Stimulated activated CD8-positive, alpha-beta memory T cell treated with anti-CD3 and anti-CD28 coated beads, Interleukin-4, amount 100 ng/mL, for 24 hours (primary cell): ENCODE measurements around the gene C4orf51.
"Not testable (repeated sequence)": the region's sequence is repeated elsewhere in the genome, so short reads cannot be mapped to it uniquely, and the experiment has no call there.

ENCODE experiments used
- DNase-seq: peaks from one replicate; pipeline ENCODE4 v3.0.0-alpha.2; 2020; ENCODE audit warnings: low read depth

Gene C4orf51

GRCh38 chr4:145679991-145680455 lies at the start of gene C4orf51:
Gene C4orf51, plus strand, starts transcription at chr4:145680146. Its CDS starts 58 bp downstream, at chr4:145680204.
- no peak for DNase-seq

- no peak for DNase-seq
Observed at GRCh38 chr4:145635117-145635516, 44.8 kb upstream of the C4orf51 start.

GRCh38 chr4:145635630-145636029 lies 44.3 kb upstream of the C4orf51 start:
- no peak for DNase-seq

GRCh38 chr4:145639186-145639698 lies 40.7 kb upstream of the C4orf51 start:
- DNase-seq = no peak

- DNase-seq = not testable (repeated sequence)
Observed at GRCh38 chr4:145640236-145640635, 39.7 kb upstream of the C4orf51 start.

- no peak for DNase-seq
Observed at GRCh38 chr4:145643295-145643694, 36.7 kb upstream of the C4orf51 start.

- DNase-seq = no peak
Observed at GRCh38 chr4:145644699-145645098, 35.2 kb upstream of the C4orf51 start.

GRCh38 chr4:145656156-145656555 lies 23.8 kb upstream of the C4orf51 start:
- DNase-seq = no peak

- no peak for DNase-seq
Observed at GRCh38 chr4:145660064-145660463, 19.9 kb upstream of the C4orf51 start.

GRCh38 chr4:145663194-145663593 lies 16.8 kb upstream of the C4orf51 start:
- DNase-seq = no peak

- DNase-seq = no peak
Observed at GRCh38 chr4:145665773-145666172, 14.2 kb upstream of the C4orf51 start.

- DNase-seq = no peak
Observed at GRCh38 chr4:145670422-145670821, 9.5 kb upstream of the C4orf51 start.

GRCh38 chr4:145679520-145679919 lies 426 bp upstream of the C4orf51 start:
- DNase-seq = no peak

GRCh38 chr4:145680902-145681301 lies 956 bp downstream of the C4orf51 start:
- DNase-seq = no peak

GRCh38 chr4:145681518-145681917 lies 1.6 kb downstream of the C4orf51 start:
- no peak for DNase-seq

GRCh38 chr4:145681956-145682355 lies 2.0 kb downstream of the C4orf51 start:
- DNase-seq = no peak

- no peak for DNase-seq
Observed at GRCh38 chr4:145686991-145687390, 7.0 kb downstream of the C4orf51 start.

GRCh38 chr4:145690610-145691009 lies 10.7 kb downstream of the C4orf51 start:
- DNase-seq = no peak

GRCh38 chr4:145691416-145691815 lies 11.5 kb downstream of the C4orf51 start:
- DNase-seq = not testable (repeated sequence)

GRCh38 chr4:145694929-145695328 lies 15.0 kb downstream of the C4orf51 start:
- DNase-seq = no peak

GRCh38 chr4:145697332-145697731 lies 17.4 kb downstream of the C4orf51 start:
- no peak for DNase-seq

- no peak for DNase-seq
Observed at GRCh38 chr4:145698507-145698906, 18.6 kb downstream of the C4orf51 start.

- DNase-seq = no peak
Observed at GRCh38 chr4:145703850-145704497, 24.0 kb downstream of the C4orf51 start.

- DNase-seq = no peak
Observed at GRCh38 chr4:145709336-145709735, 29.4 kb downstream of the C4orf51 start.
